IPS-20b (cell line): Measurements from ENCODE around the gene ZNF304.
"Not testable (repeated sequence)": the region's sequence is repeated elsewhere in the genome, so short reads cannot be mapped to it uniquely, and the experiment has no call there.

Source experiments
- H3K27ac ChIP-seq: one replicate; pipeline ENCODE4 v1.5.1; 2013; ENCODE audit warnings: low read length
- H3K27me3 ChIP-seq: 2 replicates; pipeline ENCODE4 v1.6.1; 2013; ENCODE audit warnings: mild to moderate bottlenecking, low read length, inconsistent platforms; ENCODE audit not compliant: insufficient read depth
- H3K36me3 ChIP-seq: 2 replicates; pipeline ENCODE4 v1.6.1; 2013; ENCODE audit warnings: low read depth, mild to moderate bottlenecking, inconsistent platforms, low read length, moderate library complexity; ENCODE audit not compliant: insufficient read depth
- H3K4me1 ChIP-seq: 2 replicates; pipeline ENCODE4 v1.6.1; 2013; ENCODE audit warnings: mild to moderate bottlenecking, control low read depth, inconsistent platforms, low read length, moderate library complexity; ENCODE audit not compliant: insufficient read depth
- H3K4me3 ChIP-seq: 2 replicates; pipeline ENCODE4 v1.5.1; 2013; ENCODE audit warnings: mild to moderate bottlenecking, low read length, inconsistent platforms
- H3K9ac ChIP-seq: 2 replicates; pipeline ENCODE4 v1.6.1; 2013; ENCODE audit warnings: low read depth, mild to moderate bottlenecking, inconsistent platforms, low read length, moderate library complexity
- H3K9me3 ChIP-seq: 2 replicates; pipeline ENCODE4 v1.6.1; 2013; ENCODE audit warnings: mild to moderate bottlenecking, low read depth, low read length, inconsistent platforms; ENCODE audit not compliant: insufficient read depth

Gene ZNF304

DNA sequence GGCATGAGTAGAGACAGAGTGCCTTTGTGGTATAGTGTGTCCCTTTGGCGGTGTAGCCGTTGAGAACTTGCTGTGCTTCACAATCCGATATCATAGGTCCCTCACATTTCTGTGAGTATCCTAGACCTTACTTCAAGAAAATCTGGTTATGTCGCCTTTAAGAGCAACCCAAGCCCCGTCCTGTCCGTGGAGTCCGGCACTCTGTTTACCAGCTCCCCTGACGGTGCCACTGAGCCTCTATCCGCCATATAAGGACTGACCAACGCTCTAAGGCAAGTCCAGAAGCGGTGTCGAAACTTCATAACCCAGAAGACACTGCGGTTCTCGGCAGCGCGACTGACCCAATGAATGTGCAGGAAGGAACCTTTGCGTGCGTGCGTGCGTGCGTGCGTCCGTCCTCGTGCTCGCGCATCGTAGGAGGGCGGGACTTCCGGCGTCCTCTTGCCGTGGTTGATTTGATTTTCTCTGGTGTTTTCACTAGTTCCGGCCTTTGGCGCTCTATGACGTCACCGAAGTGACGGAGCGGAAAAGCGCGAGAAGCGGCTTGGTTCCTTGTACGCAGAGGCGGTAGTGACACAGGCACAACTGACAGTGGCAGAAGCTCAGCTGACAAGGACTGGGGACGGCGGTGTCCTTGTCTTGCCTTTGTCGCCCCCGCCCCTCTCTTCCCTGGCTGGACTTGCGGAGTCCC is 12.1 kb downstream of the ZNF304 start, which contains the start of the genes TRAPPC2B and ZNF547:
TRAPPC2B (plus strand) TSS at position 555 of the 691 bp plus-strand sequence. CDS start 1,283 bp downstream, outside the sequence.
ZNF547 (plus strand) TSS at position 555 of the 691 bp plus-strand sequence. CDS start 5,005 bp downstream, outside the sequence.
- Histone ChIP-seq H3K4me3 (peak within 1 kb of the TSS; percentile 84), H3K9ac (peak within 1 kb of the TSS; percentile 90), H3K9me3 (no peaks in the 10 kb centered on the region), H3K27ac (peak within 1 kb of the TSS; percentile 73), H3K36me3 (peaks cover 9% of the 10 kb centered on the region; the same call in 1 of the 2 replicates), H3K4me1 (no peaks in the 10 kb centered on the region), H3K27me3 (no peaks in the 10 kb centered on the region)

DNA sequence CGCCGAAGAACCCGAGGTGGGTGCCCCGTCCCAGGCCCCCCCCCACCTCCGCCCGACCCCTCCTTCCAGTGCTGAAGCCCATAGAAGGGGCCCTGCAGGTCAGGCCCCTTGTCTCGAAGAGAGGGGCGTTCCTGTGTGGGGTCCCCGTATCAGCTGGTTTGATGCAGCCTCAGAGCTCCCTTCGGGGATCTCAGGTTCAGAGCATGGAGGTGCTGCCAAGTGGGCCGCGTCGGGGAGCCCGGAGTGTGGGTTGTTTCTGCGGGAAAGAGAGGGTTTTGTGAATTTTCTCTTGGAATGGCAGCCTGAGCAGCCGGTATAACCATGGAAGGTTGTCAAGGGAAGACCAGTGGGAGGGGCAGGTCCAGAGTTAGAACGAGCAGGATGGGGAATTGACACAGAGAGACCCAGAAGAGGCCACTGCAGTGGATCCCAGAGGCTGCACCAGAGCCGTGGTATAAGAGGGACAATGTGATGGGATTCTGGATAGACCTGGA is 12.7 kb downstream of the ZNF304 start:
- Histone ChIP-seq H3K27me3 (no peaks in the 10 kb centered on the region), H3K36me3 (0 out of 2 replicates have a peak, but pooled peaks cover 3% of the 10 kb centered on the region), H3K4me3 (peak overlapping the region; percentile 84), H3K27ac (no peak overlapping the region), H3K4me1 (no peaks in the 10 kb centered on the region), H3K9me3 (no peaks in the 10 kb centered on the region), H3K9ac (peak overlapping the region; percentile 67; the same call in 1 of the 2 replicates)

DNA sequence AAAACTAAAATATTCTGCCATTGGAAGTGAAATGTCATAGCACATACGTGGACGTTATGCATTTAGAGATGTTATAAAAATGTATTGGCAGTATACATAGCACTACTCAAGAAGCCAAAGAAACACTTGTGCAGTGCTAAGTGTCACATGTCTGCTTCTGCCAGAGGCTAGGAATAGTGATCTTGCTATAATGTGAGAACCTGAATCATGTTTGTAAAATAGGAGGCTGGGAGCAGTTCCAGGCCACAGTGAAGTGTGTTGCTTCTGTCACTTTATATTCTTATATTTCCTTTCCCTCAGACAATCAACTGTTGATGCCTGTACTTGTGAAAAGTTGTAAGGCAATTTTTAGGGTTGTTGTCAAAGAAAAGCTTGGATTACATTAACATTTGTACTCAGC is 15.7 kb downstream of the ZNF304 start:
- Histone ChIP-seq H3K9ac (no peak overlapping the region), H3K27me3 (no peaks in the 10 kb centered on the region), H3K9me3 (peaks cover 2% of the 10 kb centered on the region; the same call in 1 of the 2 replicates), H3K36me3 (peaks cover under 1% of the 10 kb centered on the region; the same call in 1 of the 2 replicates), H3K4me1 (no peaks in the 10 kb centered on the region), H3K27ac (no peak overlapping the region), H3K4me3 (no peak overlapping the region)

DNA sequence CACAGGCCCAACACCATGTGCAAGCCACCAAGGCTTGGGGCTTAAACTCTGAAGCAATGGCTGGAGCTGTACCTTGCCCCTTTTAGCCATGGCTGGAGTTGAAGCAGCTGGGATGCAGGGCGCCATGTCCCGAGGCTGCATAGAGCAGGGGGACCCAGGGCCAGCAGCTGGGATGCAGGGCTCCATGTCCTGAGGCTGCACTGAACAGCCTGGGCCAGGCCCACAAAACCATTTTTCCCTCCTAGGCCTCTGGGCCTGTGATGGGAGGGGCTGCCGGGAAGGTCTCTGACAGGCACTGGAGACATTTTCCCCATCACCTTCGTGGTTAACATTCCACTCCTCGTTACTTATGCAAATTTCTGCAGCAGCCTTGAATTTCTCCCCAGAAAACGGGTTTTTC is 23.1 kb downstream of the ZNF304 start:
- H3K4me3 ChIP-seq = no peak overlapping the region
- H3K9me3 ChIP-seq = peaks cover 51% of the 10 kb centered on the region

DNA sequence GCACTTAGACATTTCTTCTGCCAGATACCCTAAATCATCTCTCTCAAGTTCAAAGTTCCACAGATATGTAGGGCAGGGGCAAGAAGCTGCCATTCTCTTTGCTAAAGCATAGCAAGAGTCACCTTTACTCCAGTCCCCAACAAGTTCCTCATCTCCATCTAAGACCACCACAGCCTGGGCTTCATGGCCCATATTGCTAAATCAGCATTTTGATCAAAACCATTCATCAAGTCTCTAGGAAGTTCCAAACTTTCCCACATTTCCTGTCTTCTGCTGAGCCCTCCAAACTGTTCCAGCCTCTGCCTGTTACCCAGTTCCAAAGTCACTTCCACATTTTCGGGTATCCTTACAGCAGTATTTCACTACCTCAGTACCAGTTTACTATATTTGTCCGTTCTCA is 23.6 kb downstream of the ZNF304 start:
- H3K9ac ChIP-seq, H3K4me1 ChIP-seq, H3K27ac ChIP-seq, H3K4me3 ChIP-seq, H3K27me3 ChIP-seq: not testable (repeated sequence)
- Histone ChIP-seq H3K36me3 (peaks cover 40% of the 10 kb centered on the region; the same call in 1 of the 2 replicates), H3K9me3 (peaks cover 53% of the 10 kb centered on the region)

More for the DNA sequence above, 23.1 kb downstream of the ZNF304 start:
- H3K27me3 ChIP-seq = no peaks in the 10 kb centered on the region
- H3K9ac ChIP-seq = no peak overlapping the region
- no peak overlapping the region for H3K27ac ChIP-seq
- no peaks in the 10 kb centered on the region for H3K4me1 ChIP-seq
- peaks cover 40% of the 10 kb centered on the region; the same call in 1 of the 2 replicates for H3K36me3 ChIP-seq

DNA sequence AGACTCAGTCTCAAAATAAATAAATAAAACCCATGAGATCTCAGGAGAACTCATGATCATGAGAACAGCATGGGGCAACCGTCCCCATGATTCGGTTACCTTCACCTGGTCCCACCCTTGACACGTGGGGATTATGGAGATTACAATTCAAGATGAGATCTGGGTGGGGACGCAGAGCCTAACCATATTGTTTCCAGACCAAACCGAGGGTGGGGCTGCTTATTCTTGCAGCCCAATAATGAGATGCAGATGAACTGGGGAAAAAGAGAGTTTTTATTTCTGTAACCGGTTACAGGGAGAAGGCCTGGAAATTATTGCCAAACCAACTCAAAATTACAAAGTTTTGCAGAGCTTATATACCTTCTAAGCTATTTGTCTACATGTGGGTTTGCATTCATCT is 25.1 kb downstream of the ZNF304 start:
- H3K4me3 ChIP-seq = no peak overlapping the region
- peaks cover 61% of the 10 kb centered on the region for H3K9me3 ChIP-seq
- H3K4me1 ChIP-seq = no peaks in the 10 kb centered on the region
- H3K9ac ChIP-seq = no peak overlapping the region
- no peak overlapping the region for H3K27ac ChIP-seq
- H3K36me3 ChIP-seq = peaks cover 40% of the 10 kb centered on the region; the same call in 1 of the 2 replicates
- H3K27me3 ChIP-seq = no peaks in the 10 kb centered on the region

DNA sequence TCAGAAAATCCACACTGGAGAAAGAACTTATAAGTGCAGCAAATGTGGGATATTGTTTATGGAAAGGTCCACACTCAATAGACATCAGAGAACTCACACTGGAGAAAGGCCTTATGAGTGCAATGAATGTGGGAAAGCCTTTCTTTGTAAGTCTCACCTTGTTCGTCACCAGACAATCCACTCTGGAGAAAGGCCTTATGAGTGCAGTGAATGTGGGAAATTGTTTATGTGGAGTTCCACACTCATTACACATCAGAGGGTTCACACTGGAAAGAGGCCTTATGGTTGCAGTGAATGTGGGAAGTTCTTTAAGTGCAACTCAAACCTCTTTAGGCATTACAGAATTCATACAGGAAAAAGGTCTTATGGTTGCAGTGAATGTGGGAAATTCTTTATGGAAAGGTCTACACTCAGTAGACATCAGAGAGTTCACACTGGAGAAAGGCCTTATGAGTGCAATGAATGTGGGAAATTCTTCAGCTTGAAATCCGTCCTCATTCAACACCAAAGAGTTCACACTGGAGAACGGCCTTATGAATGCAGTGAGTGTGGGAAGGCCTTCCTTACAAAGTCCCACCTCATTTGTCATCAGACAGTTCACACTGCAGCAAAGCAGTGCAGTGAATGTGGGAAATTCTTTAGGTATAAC is 26.6 kb downstream of the ZNF304 start:
- H3K9ac ChIP-seq = no peak overlapping the region
- H3K27me3 ChIP-seq = no peaks in the 10 kb centered on the region
- no peak overlapping the region for H3K4me3 ChIP-seq
- peaks cover 35% of the 10 kb centered on the region; the same call in 1 of the 2 replicates for H3K36me3 ChIP-seq
- H3K4me1 ChIP-seq = no peaks in the 10 kb centered on the region
- peaks cover 57% of the 10 kb centered on the region for H3K9me3 ChIP-seq
- no peak overlapping the region for H3K27ac ChIP-seq

DNA sequence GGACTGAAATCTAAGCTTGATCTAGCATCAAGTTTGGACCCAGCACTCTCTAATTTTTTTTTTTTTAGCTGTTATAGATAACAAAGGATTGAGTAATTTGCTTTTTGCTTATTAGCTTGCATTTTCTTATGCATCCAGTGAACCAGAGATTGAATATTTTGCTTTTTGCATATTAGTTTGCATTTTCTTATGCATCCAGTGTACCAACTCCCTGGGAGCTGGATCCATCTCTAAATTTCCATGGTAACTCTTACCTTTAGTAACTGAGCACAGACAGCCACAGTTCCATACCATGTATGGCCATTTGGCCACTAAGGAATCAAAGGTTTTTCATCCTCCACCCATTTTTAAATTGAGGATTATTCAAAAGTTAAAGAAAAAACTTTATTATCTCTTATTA is 29.9 kb downstream of the ZNF304 start:
- Histone ChIP-seq H3K36me3 (peaks cover 19% of the 10 kb centered on the region; the same call in 1 of the 2 replicates), H3K4me3 (no peak overlapping the region), H3K9me3 (peaks cover 36% of the 10 kb centered on the region), H3K4me1 (no peaks in the 10 kb centered on the region), H3K27ac (no peak overlapping the region), H3K9ac (no peak overlapping the region), H3K27me3 (no peaks in the 10 kb centered on the region)

DNA sequence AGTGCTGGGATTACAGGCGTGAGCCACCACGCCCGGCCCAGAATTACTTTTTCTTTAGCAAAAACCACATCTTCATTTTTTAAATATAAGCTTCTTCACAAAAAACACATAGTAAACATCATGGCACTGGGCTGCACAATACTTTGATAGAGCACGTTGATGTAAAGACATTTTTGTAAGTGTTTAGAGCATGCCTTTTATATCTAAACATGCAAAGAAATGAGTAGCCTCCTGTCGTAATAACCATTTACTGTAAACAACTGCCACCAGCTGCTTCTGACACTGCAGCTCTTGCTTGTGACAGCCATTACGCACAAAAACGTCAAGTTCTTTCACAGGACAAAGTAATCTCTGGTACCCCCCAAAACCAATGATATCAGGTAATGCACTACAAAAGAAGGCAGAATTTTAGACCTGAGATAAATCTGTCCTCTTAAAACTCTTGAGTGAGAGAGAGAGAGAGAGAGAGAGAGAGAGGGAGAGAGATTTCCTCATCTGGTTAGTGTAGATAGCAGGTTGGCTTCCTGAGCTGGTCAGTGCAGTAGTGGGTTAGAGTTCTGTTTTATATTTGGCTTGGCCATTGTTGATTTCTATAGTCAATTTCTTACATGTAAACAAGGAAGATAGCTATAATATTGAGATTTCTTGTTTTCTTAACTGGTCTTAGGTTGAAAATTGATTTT is 31.9 kb downstream of the ZNF304 start:
- no peaks in the 10 kb centered on the region for H3K4me1 ChIP-seq
- no peak overlapping the region for H3K9ac ChIP-seq
- peaks cover 6% of the 10 kb centered on the region; the same call in 1 of the 2 replicates for H3K36me3 ChIP-seq
- peaks cover 22% of the 10 kb centered on the region for H3K9me3 ChIP-seq
- H3K27me3 ChIP-seq = no peaks in the 10 kb centered on the region
- H3K4me3 ChIP-seq = no peak overlapping the region
- H3K27ac ChIP-seq = no peak overlapping the region

DNA sequence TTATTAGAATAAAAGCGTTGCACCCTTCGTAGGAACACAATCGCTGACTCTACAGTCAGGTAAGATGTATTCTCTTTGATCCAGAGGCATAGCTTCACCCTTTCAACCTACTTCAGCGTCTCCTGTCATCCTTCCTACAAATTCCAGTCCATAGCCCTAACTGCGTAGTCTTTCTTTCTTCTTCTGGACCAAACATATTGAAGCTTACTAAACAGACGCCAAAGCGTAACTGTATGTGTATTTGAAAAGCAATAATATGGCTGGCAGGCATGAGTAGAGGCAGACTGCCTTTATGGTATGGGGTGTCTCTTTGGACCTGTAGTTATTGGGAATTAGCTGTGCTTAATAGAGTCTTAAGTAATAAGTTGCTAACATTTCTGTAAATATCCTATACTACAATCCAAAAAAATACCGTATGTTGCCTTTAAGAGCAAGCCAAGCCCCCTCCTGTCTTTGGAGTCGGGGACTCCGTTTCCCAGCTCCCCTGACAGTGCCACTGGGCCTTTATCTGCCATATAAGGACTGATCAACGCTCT is 38.2 kb downstream of the ZNF304 start:
- H3K9ac ChIP-seq = peak overlapping the region; percentile 36; the same call in 1 of the 2 replicates
- H3K9me3 ChIP-seq = no peaks in the 10 kb centered on the region
- H3K4me3 ChIP-seq = peak overlapping the region; percentile 53

More for the DNA sequence above, 38.2 kb downstream of the ZNF304 start:
- Histone ChIP-seq H3K4me1 (no peaks in the 10 kb centered on the region), H3K27me3 (no peaks in the 10 kb centered on the region), H3K36me3 (peaks cover 1% of the 10 kb centered on the region; the same call in 1 of the 2 replicates), H3K27ac (peak overlapping the region; percentile 26)
